Measurements from ENCODE around the gene FOXE3.

- TF ChIP-seq EZH2 (IDR thresholded peaks at IDR 0.05; ENCODE audit: low read length, missing control alignments) (no peak), CTCF (conservative IDR thresholded peaks at IDR 0.05 in 1 of 2, IDR thresholded peaks at IDR 0.05 in 1 of 2; ENCODE audit: low read depth in 1 of 2, low read length in 2 of 2) (no peak)
Measured at GRCh38 chr1:47386268-47386667, 29.8 kb upstream of the FOXE3 start.

All from fibroblast of lung (primary cell).